ENCODE measurements around the gene GPC6.

DNA sequence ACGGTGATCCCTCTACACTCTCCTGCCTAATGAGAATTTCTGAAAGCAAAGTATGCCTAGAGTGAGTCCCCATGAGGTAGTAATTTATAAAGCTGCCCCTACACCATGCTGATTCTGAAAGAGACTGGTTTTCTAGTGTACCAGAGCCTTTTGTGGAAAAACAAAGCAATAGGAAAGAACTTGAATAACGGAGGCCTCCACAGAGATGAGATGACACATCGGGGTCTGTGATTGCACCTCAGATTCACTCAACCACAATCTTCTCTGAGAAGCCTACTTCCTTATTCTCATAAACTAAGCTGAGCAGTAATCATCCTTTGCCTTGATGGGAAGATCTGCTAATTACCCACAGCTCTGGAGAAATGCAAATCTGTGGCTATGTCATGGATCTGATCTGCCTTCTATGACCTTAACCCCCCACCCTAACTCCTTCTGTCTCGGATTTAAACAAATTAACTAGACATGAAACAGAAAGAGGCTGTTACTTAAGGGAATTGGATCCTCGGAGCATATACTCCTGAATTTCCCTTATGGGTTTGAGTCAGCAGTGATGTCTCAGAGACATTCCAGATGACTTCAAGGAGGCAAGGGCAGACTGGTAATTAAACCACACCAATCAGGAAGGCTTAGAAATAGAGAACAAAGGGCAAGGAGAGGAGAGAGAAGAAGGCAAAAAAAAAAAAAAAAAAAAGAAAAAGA, 1124.8 kb downstream of the GPC6 start:
- TF ChIP-seq, protein P1, sequence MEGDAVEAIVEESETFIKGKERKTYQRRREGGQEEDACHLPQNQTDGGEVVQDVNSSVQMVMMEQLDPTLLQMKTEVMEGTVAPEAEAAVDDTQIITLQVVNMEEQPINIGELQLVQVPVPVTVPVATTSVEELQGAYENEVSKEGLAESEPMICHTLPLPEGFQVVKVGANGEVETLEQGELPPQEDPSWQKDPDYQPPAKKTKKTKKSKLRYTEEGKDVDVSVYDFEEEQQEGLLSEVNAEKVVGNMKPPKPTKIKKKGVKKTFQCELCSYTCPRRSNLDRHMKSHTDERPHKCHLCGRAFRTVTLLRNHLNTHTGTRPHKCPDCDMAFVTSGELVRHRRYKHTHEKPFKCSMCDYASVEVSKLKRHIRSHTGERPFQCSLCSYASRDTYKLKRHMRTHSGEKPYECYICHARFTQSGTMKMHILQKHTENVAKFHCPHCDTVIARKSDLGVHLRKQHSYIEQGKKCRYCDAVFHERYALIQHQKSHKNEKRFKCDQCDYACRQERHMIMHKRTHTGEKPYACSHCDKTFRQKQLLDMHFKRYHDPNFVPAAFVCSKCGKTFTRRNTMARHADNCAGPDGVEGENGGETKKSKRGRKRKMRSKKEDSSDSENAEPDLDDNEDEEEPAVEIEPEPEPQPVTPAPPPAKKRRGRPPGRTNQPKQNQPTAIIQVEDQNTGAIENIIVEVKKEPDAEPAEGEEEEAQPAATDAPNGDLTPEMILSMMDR (IDR thresholded peaks at IDR 0.05; ENCODE audit: insufficient read depth, low read length): no peak
- TF ChIP-seq POLR2AphosphoS5 (IDR thresholded peaks at IDR 0.05; ENCODE audit: low read depth): no peak
- TF ChIP-seq GABPA (IDR thresholded peaks at IDR 0.05; ENCODE audit: low read depth): no peak

Data from HL-60 (cell line).